ENCODE data around the gene LRRC2.

- no peak for TF ChIP-seq EP300 (IDR thresholded peaks at IDR 0.05)
- TF ChIP-seq POLR2A (IDR thresholded peaks at IDR 0.05; ENCODE audit: low read depth), result no peak
- TF ChIP-seq, protein P1, sequence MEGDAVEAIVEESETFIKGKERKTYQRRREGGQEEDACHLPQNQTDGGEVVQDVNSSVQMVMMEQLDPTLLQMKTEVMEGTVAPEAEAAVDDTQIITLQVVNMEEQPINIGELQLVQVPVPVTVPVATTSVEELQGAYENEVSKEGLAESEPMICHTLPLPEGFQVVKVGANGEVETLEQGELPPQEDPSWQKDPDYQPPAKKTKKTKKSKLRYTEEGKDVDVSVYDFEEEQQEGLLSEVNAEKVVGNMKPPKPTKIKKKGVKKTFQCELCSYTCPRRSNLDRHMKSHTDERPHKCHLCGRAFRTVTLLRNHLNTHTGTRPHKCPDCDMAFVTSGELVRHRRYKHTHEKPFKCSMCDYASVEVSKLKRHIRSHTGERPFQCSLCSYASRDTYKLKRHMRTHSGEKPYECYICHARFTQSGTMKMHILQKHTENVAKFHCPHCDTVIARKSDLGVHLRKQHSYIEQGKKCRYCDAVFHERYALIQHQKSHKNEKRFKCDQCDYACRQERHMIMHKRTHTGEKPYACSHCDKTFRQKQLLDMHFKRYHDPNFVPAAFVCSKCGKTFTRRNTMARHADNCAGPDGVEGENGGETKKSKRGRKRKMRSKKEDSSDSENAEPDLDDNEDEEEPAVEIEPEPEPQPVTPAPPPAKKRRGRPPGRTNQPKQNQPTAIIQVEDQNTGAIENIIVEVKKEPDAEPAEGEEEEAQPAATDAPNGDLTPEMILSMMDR (IDR thresholded peaks at IDR 0.05), result no peak
- no peak for TF ChIP-seq POLR2AphosphoS5 (IDR thresholded peaks at IDR 0.05)
Measured at GRCh38 chr3:46571684-46572083, 5.6 kb upstream of the LRRC2 start.

Measured in esophagus muscularis mucosa (tissue), 4 donors.